BJ (cell line): ENCODE results near the gene GJC1. TPM values are rescaled to one million over a fixed set of nuclear protein-coding genes. Genes with fewer than 3 reads are reported as not detected.
"Not testable (repeated sequence)": the region's sequence is repeated elsewhere in the genome, so short reads cannot be mapped to it uniquely, and the experiment has no call there.

Experiments
- CTCF ChIA-PET: fragments of 350-600 bp; formaldehyde crosslinking; extraction: SDS; loops from one replicate; lab custom pipeline; 2021; ENCODE audit warnings: antibody characterized with exemption, inconsistent platforms; lab: Yijun Ruan, JAX
- POLR2A ChIA-PET: fragments of 300-600 bp; sonication (Branson Sonifier 250); formaldehyde crosslinking; extraction: SDS; loops from one replicate; lab custom pipeline; 2021; ENCODE audit warnings: antibody characterized with exemption; lab: Charles Lee
- DNase-seq: peaks from one replicate; pipeline ENCODE4 v3.0.0-alpha.2; 2011; ENCODE audit warnings: low read depth
- H3K27me3 ChIP-seq: 2 replicates; pipeline ENCODE4 v1.6.0; 2011; ENCODE audit warnings: low read length; ENCODE audit not compliant: control insufficient read depth, insufficient read depth
- H3K36me3 ChIP-seq: 2 replicates; pipeline ENCODE4 v1.5.1; 2011; ENCODE audit warnings: low read length; ENCODE audit not compliant: control insufficient read depth, insufficient read depth
- H3K4me3 ChIP-seq: 2 replicates; pipeline ENCODE4 v1.5.1; 2011; ENCODE audit warnings: low read depth, mild to moderate bottlenecking, control low read depth, low read length
- CTCF ChIP-seq: IDR thresholded peaks from 2 replicates; pipeline ENCODE4 v1.5.1; 2011; ENCODE audit warnings: low read depth, mild to moderate bottlenecking, control low read depth, inconsistent platforms, low read length, moderate library complexity; ENCODE audit not compliant: insufficient read depth
- polyA plus RNA-seq: library from polyadenylated mRNA; depleted of rRNA; stranded (reverse); fragments of >200 nt; gene quantifications from 2 replicates; pipeline ENCODE4 v1.2.3, GENCODE V29; 2011

The GJC1 gene
- polyA plus RNA-seq, 1 experiment: 26.5 TPM

- DNase-seq: no peak
- no peaks in the 10 kb centered on the region for H3K27me3 ChIP-seq
- no peak for TF ChIP-seq CTCF
- H3K4me3 ChIP-seq: peak overlapping the region; percentile 83
- CTCF ChIA-PET: interaction anchor here (0.6 to 1.8 kb wide), 4 partner anchors 34 to 50 kb away, joined by 4 to 12 read pairs (median 8); no protein-coding TSS in a partner anchor
- no peaks in the 10 kb centered on the region for H3K36me3 ChIP-seq
- POLR2A ChIA-PET: interaction anchor here (0.7 kb wide), 1 partner anchor 44 kb away, joined by 6 read pairs; no protein-coding TSS in a partner anchor
Measured at GRCh38 chr17:44828919-44829522, 1.1 kb downstream of the GJC1 start.

- DNase-seq: no peak
- CTCF ChIA-PET: interaction anchor here (0.8 to 1.8 kb wide), 3 partner anchors 13 to 48 kb away, joined by 3 to 12 read pairs (median 9); no protein-coding TSS in a partner anchor
- POLR2A ChIA-PET: no interaction called here
- Histone ChIP-seq H3K36me3 (no peaks in the 10 kb centered on the region), H3K27me3 (no peaks in the 10 kb centered on the region), H3K4me3 (peak overlapping the region; percentile 83)
- TF ChIP-seq CTCF: no peak
Measured at GRCh38 chr17:44827863-44828262, 2.2 kb downstream of the GJC1 start.

GRCh38 chr17:44826123-44826790 is 3.8 kb downstream of the GJC1 start:
- TF ChIP-seq CTCF: no peak
- Histone ChIP-seq H3K4me3 (no peak overlapping the region), H3K36me3 (no peaks in the 10 kb centered on the region), H3K27me3 (no peaks in the 10 kb centered on the region)
- ChIA-PET POLR2A (no interaction called here), CTCF (interaction anchor here (0.6 to 2.2 kb wide), 9 partner anchors 22 to 535 kb away, joined by 3 to 18 read pairs (median 3); partner anchors contain the start of gene ACBD4)
- no peak for DNase-seq

- POLR2A ChIA-PET, H3K27me3 ChIP-seq, H3K36me3 ChIP-seq, H3K4me3 ChIP-seq, DNase-seq: not testable (repeated sequence)
- CTCF ChIA-PET: interaction anchor here (0.6 to 2.2 kb wide), 3 partner anchors 22 to 231 kb away, joined by 3 to 8 read pairs (median 3); no protein-coding TSS in a partner anchor
Measured at GRCh38 chr17:44825236-44825635, 4.9 kb downstream of the GJC1 start.

- H3K4me3 ChIP-seq: no peak overlapping the region
- H3K27me3 ChIP-seq: no peaks in the 10 kb centered on the region
- ChIA-PET CTCF (interaction anchor here (0.6 to 1.5 kb wide), 4 partner anchors 20 to 201 kb away, joined by 3 to 8 read pairs (median 4); no protein-coding TSS in a partner anchor), POLR2A (interaction anchor here (0.6 to 0.7 kb wide), 2 partner anchors 15 to 69 kb away, joined by 3 to 7 read pairs; no protein-coding TSS in a partner anchor)
- TF ChIP-seq CTCF: no peak
- H3K36me3 ChIP-seq: no peaks in the 10 kb centered on the region
- DNase-seq: peak; percentile 84
Measured at GRCh38 chr17:44820631-44821212, 9.4 kb downstream of the GJC1 start.

GRCh38 chr17:44818508-44818907 is 11.6 kb downstream of the GJC1 start:
- not testable (repeated sequence) for H3K4me3 ChIP-seq
- CTCF ChIA-PET: interaction anchor here (1.1 to 1.5 kb wide), 2 partner anchors 13 to 39 kb away, joined by 3 to 4 read pairs; no protein-coding TSS in a partner anchor

More at GRCh38 chr17:44818508-44818907, 11.6 kb downstream of the GJC1 start:
- H3K36me3 ChIP-seq, H3K27me3 ChIP-seq, DNase-seq, POLR2A ChIA-PET: not testable (repeated sequence)
